Measurements from ENCODE around the gene POFUT2.

The POFUT2 gene

DNA sequence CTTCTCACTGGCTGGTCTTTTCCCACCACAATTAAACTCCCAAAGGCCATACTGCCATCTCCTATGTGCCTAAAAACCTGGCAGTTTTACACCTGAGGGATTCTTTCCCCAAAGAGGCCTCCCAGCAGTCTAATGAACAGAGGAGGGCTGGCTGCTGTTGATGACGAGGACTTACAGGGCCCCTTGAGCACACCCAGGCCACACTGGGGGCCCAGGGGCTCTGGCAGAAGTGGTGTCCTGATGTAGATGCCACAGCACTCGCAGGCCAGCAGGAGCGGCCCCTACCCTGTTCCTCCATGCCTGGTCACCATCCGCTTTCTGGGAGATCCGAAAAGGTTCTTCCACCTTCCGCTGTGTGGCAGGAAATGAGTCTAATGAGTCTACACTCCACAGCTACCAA is 24.2 kb downstream of the POFUT2 start:
- DNase-seq (ENCODE audit: low read depth in 2 of 2): no peak

DNA sequence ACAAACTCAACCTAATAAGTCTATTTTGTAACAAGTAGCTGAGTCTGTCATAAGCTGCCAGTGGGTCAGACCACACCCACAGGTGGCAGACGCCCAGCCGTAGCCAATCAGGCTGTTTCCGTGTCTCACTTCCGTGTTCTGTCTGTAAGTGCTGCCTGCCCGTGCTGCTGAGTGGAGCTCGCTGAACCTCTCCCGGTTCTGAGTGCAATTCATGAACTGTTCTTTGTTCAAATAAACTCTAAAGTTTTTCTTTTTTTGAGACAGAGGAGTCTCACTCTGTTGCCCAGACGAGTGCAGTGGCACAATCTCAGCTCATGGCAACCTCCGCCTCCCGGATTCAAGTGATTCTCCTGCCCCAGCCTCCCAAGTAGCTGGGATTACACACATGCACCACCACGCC is 25.1 kb downstream of the POFUT2 start:
- no peak for DNase-seq (ENCODE audit: low read depth in 2 of 2)

DNA sequence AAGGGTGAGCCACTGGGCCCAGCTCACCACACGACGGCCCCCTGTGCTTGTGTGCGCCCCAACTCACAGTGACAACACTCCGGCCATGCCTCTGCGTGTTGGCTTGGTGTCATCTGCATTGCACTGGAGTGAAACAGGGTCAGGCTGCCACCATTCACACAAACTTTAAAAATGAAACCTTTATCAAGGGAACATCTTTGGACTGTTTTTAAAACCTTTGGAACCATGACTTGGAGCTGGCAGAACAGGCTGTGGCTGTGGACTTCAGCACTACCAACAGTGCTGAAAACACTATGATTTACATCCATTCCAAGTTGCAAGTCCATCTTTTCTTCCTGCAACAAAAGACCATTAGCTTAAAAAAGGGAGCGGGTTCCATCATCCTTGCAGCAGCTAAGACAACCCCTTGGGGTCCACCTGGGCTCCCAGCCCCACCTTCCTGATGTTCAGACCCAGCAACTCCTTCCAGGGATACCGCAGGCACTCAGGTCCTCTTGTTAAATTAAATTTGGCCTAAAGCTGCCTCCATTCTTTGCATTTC is 25.6 kb downstream of the POFUT2 start:
- no peak for DNase-seq (ENCODE audit: low read depth in 2 of 2)

DNA sequence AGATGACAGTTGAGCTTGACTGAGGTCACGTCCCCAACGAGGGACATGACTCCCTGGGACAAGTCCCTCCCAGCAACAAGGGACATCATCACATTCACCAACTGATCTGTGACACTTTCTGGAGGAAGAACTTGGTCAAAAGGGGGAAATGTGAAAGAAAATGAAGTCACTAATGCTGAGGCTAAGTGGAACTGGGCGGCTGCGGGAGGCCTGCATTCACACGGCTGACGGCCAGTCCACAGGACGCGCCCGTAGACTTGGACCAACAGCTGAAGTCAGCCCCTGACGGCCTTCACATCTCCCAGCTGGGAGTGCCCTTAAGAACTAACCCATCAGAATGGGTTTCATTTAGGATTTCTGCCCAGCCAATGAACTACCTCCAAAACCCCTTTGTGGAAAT is 26.6 kb downstream of the POFUT2 start:
- DNase-seq (ENCODE audit: low read depth in 2 of 2): no peak

DNA sequence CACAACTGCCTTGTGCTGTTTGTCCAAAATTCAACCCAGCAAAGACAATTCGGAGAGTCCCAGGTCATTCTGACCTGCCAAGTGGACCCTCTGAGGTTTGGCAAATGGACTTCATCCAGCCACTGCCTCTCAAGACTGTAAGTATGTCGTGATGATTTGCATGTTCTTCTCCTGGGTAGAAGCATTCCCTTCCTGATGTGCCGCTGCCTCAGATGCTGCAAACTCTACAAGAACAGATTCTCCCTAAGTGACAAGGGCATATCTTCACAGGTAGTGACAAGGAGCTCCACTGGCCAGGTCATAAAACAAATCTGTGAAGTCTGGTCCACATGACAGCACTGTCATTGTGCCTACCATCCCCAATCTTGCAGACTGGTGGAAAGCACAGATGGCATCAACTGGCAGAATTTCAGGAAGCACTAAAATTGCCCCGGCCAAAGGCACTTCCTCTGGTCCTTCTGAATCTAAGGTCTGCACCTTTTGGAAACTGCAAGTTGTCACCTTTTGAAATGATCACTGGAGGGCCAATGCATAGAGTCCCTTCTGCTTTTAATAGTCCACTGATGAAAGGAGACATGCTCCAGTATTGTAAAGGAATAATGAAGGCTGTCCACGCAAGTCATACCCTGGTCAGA is 27.4 kb downstream of the POFUT2 start:
- no peak for DNase-seq (ENCODE audit: low read depth in 2 of 2)

DNA sequence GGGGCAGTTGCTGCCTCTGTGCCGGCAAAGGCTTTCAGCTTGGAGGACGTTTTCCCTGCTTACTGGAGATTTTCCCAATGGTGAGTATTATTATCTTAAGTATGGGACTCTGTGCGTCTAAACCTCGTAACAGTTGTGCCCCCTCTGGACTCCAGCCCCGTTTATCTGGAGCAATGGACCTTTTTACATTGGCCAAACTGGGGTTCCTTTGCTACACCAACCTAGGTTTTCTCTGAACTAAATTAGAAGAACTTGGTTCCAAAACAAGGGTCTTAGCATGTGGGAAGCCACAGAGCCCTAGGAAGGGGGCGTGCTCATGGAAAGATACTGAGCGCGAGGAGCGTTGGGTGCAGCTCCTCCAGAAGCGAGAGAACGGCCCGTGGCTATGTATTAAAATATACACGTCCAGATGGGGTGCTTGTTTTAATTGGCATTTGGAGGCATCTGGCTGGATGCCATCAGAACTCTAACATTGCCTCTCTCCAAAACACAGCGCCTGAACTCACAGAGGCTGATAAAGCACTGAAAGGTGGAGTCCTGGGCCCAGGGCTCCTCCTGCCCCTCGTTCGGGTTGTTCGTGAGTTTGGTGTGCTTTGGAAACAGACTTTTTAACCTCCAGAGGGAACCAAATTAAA is 28.4 kb downstream of the POFUT2 start:
- no peak for DNase-seq (ENCODE audit: low read depth in 2 of 2)

DNA sequence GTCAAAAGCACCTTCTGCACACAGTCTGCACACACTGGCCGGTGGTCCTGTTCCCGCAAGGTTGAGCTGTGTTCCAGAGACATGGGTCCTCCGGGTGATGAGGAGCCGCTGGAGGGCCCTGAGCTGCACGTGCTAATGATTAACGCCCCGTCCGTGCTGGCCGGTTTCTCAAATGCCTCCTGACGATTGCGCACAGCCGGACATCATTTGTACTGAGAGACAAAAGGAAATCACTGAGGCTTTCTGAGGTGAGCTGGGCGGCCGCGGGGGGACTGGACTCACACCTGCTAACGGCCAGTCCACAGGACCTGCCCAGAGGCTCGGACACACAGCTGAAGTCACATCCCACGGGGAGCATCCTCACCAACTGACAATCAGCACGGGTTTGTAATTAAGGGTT is 29.2 kb downstream of the POFUT2 start:
- no peak for DNase-seq (ENCODE audit: low read depth in 2 of 2)

DNA sequence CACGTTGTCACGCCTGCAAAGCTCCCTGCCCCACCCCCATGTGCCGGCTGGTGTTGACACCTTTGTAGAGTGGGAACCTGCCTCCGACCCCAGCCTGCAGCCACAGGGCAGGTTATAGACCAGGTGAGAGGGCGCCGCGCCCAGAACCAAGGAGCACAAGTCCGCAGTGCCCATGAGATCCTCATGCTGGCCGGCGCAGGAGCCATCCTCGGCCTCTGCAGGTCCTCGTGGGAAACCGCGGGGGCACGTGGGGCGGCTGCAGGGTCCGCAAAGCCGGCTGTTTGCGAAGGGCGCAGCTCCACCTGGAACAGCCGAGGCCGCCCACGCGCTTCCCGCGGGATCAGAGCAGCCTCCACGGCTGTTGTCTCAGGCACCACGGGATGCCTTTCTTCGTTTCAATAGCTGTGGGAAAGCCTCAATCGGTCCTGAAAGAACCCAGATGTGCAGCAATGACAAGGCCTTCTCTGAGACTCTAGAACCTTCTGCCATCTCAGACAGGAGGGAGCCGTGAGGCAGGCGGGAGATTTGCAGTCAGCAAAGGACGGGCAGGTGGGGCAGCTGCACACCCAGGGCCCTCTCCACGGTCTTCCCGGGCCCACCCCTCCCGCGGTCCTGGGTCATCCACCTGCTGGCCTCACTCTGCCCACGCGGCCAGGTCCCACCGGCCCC is 29.9 kb downstream of the POFUT2 start:
- DNase-seq (ENCODE audit: low read depth in 2 of 2): no peak

DNA sequence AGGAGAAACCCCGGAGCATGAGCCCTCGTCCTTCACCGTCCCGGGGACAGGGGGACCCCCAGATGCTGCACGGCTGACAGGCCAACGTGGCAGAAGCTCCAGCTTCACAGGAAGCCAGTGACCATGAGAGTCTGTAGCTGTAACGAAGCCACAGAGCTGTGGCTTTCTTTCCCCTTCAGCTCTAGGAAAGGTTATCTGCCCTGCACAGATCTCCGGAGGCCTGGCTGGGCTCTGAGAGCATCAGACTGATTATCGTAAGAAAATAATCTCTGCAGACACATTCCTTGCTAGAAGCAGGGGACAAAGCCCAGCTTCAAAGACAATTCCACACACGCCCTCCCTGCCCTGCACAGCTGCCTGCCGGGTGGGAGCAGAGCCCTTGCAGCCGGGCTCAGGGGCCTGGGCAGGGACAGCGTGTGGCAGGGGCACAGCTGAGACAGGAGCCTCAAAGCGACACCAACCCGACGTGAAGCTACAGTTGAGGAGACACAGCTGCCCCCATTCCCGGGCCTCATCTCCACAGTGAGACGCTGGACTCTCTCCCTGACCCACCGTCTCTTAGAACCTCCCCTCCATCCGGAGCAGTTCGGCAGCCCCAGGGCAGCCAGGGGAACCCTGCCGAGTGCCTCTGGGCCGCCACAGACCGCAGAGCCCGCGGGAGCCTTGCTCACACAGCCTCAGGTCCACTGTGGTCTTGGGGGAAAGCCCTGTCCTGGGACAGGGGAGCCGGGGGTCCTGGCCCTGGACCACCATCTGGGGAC is 30.6 kb downstream of the POFUT2 start:
- no peak for DNase-seq (ENCODE audit: low read depth in 2 of 2)

DNA sequence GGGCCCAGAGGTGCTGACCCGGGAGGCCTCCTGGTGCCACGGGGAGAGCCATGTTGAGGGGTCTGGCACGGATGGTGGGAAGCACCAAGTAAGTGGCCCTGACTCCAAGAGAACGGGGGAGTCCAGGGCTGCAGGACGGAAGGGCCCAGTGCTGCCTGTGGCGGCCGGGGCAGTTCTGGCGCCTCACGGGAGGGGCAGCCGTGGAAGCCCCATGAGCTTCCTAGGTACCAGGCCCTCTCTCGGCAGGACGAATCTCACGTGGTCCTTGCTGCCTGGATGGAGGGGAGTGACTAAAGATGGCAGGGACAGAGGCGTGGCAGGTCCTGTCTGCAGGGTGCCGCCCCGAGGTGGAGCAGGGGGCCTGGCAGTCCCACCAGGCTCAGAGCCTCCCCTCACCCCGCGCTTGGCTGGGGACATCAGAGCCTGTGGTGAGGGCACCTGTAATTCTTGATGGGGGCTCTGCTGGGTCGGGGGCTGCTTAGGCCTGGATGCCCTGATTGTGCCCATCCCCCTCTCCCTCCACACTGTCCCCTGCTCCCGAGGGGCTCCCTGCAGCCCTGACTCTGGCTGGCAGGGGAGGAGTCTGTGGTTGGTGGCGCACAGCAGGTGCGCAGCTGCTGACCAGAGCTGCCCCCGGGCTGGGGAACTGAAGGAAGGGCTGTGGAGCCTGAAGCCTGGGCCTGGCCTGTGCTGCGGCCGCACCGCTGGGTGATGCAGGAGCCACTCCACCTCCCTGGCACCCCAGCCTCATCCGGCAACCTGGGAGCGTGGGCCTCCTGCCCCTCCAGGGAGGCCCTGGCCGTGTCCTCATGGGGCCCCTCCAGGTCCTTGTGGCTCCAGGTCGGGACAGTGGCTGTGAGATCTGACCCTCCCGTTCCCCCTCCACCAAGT is 31.4 kb downstream of the POFUT2 start:
- no peak for DNase-seq (ENCODE audit: low read depth in 2 of 2)

DNA sequence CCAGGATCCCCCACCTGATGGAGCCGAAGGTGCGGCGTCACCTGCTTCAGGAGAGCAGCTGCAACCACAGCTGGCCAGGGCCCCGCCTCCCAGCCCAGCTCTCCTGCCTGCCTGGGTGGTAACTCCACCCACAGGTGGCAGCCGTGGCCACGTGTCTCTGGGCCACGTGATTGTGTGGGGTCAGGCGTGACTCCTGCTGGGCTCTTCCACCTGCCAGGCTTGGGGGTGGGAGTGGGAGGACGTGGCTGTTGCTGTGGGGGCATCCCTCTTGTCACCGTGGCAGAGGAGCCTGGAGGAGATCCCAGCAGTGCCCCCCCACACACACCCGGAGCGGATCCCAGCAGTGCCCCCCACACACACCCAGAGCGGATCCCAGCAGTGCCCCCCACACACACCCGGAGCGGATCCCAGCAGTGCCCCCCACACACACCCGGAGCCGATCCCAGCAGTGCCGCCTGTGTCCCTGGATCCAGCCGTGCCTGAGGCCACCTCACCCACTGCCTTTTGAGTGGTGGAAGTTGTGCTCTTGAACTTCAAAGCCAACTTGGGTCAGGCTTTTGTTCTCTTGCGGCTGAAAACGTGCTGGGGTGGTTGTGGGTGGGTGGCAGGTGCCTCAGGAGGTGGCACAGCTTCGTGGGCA is 32.2 kb downstream of the POFUT2 start:
- no peak for DNase-seq (ENCODE audit: low read depth in 2 of 2)

DNA sequence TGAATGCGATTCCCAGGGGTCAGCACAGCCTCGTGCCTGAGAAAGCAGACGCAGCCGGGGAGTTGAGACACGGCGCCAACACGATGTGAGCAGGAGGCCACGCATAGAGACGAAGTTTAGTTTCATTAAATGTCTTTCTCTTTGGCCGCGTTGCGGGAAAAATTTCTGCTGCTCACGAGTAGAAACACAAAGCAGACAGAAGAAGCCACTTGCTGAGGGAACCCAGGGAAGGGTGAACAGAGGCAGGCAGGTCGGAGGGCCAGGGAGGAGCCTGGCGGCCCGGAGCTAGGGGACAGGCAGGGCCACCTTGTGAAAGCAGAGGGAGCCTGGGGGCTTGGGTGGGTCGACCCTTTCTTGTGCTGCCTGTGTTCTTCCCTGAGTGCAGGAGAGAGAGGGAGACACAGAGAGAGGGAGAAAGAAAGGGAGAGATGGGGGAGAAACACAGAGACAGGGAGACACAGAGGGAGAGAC is 33.2 kb downstream of the POFUT2 start:
- DNase-seq (ENCODE audit: low read depth in 2 of 2): no peak

DNA sequence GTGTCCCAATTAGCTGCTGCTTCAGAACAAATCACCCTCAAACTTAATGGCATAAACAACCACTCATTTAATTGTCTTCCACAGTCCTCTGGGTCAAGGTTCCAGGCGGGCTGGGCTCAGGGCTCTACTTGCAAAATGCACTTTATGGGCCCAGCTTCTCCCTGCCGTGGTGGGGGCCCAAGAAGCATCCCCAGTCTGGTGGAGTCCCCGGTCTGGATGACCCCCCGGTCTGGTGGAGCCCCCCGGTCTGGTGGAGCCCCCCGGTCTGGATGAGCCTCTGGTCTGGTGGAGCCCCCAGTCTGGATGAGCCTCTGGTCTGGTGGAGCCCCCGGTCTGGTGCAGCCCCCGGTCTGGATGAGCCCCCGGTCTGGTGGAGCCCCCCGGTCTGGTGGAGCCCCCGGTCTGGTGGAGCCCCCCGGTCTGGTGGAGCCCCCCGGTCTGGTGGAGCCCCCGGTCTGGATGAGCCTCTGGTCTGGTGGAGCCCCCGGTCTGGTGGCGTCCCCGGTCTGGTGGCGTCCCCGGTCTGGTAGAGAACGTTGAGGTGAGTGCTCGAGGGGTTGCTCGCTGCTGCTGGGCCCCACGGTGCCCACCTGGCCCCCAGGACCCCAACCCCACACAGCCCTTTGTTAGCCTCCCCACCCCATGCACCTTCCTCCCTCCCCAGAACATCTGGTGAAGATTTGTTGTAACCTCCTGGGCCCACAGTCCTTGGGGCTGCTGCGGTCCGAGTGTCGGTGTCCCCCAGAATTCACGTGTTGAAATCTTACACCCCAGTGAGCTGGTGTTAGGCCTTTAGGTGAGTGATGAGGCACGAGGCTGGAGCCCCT is 33.8 kb downstream of the POFUT2 start:
- no peak for DNase-seq (ENCODE audit: low read depth in 2 of 2)

DNA sequence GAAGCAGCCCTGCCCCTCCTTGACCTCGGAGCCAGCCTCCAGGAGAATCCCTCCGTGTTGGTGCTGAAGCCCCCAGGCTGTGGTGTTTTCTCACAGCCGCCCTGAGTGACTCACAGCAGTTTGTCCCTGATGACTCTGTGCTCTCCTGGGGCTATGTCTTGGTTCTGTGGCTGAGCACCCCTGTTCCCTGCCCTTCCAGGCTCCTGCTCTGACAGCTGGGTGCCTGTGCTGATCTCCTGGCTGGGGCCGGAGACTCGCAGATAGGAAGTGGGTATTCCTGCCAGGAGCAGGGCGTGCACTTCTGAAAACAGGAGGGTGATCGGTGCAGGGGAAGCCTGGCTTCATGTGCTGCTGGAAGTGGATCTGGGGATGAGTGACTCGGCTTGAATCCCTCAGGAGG is 34.5 kb downstream of the POFUT2 start:
- DNase-seq (ENCODE audit: low read depth in 2 of 2): no peak

DNA sequence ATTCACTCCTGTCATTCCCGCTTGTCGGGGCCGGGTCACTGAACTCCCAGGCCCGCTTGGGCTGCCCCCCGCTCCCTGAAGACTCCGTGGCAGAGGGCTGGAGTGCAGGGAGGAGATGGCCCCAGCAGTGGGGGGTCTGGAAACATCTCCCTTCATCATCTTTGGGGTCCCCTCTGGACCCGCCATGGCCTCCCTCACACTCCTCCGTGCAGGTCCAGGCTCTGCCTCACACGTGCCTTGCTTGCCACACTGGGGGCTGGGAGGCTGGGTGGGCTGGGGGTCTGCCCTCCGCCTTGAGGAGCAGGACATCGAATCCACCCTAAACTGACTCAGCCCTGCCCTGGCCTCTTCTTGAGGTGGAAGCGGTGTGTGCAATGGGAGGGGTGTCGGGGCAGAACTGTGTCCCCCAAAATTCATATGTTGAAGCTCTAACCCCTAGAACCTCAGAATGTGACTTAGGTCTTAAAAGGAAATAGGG is 35.2 kb downstream of the POFUT2 start:
- no peak for DNase-seq (ENCODE audit: low read depth in 2 of 2)

DNA sequence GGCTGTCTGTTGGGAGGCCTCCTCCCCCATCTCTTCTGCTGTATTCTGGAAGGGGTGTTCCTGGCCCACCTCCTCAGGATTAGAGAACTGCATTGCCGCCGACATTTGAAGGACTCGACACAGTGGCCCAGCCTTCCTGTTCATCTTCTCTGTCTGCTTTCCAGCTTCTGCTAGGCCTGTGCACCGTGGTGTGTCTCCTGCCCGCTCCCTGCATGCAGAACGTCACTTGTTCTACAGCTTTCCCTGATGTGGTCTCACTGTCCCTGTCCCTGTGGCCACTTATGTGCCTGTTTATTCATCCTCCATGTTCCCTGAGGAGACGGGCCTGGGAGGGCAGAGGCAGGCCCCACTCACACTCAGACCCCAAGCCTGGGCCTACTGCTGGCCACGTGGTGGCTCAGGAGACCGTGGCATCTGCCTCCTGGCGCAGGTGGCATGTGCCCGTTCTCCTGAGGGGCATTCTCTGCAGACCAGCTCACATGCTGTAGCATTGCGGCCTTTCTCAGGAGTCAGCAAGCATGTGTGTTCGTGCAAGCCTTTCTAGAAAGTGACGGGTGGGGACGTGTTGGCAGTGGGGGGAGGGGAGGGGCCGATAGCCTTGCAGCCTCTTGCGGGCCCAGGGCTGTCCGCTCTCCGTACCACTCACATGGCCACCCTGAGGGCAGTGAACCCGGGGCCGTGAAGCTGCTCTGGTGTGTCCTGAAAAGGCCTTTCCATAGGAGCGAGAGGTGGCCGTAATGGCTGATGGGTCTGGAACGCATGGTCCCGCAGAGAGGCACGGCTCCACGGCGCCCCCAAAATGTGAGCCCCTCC is 35.9 kb downstream of the POFUT2 start:
- no peak for DNase-seq (ENCODE audit: low read depth in 2 of 2)

DNA sequence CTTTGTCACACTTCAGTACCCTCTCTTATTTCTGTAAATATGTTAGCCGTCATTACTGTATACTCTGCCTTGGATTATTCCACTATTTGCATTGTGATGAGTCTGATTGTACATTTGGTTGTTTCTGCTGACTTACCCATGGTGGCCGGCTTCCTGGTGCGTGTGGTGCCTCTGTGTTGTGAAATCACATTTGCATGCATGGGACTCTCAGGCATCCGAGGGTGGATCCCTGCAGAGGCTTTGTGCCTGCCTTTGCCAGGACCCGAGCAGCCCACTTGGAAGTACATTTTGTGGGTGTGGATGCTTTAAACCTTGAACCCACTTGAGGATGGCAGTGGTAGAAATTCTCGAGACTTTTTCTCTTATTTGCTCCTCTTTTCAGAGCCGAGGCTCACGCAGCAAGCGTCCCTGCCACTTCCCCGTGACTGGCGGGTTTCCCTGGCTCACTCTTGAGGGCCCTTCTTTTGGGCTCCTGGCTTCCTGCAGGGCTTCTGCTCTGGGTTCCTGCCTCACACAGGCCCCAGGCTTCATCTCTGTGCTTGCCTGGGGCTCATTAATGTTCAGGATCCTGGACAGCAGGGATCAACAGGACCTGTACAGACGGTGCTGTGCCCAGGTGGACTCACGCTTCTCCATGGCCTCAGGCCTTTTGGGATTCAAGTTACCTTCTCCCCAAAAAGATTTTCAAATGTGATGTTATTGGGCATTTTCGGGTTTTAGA is 36.6 kb downstream of the POFUT2 start:
- no peak for DNase-seq (ENCODE audit: low read depth in 2 of 2)

DNA sequence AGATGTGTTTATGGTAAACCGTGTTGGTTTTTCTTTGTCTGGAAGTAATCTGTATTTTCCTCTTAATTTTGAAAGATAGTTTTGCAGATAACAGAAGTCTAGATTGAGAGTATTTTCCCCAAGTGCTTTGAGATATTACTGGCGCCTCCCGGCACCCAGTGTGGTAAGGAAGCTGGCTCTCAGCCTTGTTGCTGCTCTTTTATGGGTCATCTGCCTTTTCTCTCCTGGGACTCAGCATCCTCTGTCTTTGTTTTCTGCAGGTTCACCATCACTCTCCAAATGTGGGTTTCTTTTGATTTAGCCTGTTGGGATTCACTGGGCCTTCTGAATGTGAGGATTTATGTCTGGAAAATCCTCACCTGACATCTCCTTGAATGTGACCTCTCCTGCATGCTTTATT is 37.4 kb downstream of the POFUT2 start:
- DNase-seq (ENCODE audit: low read depth in 2 of 2): no peak
